Activated T-cell treated with anti-CD3 and anti-CD28 coated beads, Interleukin-2, amount 50 U/mL, for 24 hours (primary cell): ENCODE data around the gene MZB1.

Experiments used
- DNase-seq: peaks from one replicate; pipeline ENCODE4 v3.0.0-alpha.2; 2020
- H3K27ac Mint-ChIP-seq: 2 replicates; pipeline ENCODE4 v1.8.0; 2020; ENCODE audit warnings: mild to moderate bottlenecking, mixed read lengths
- H3K27me3 Mint-ChIP-seq: 2 replicates; pipeline ENCODE4 v1.8.0; 2020; ENCODE audit warnings: mixed read lengths
- H3K36me3 Mint-ChIP-seq: 2 replicates; pipeline ENCODE4 v1.8.0; 2020; ENCODE audit warnings: low read depth, mixed read lengths
- H3K4me1 Mint-ChIP-seq: 2 replicates; pipeline ENCODE4 v1.8.0; 2020; ENCODE audit warnings: low read depth, mixed read lengths
- H3K4me3 Mint-ChIP-seq: 2 replicates; pipeline ENCODE4 v1.8.0; 2020; ENCODE audit warnings: mild to moderate bottlenecking, moderate library complexity, mixed read lengths
- H3K9me3 Mint-ChIP-seq: 2 replicates; pipeline ENCODE4 v1.8.0; 2020; ENCODE audit warnings: mixed read lengths

Gene MZB1

GRCh38 chr5:139379626-139380449 is 9.9 kb downstream of the MZB1 start:
- Mint-ChIP-seq H3K36me3 (peaks cover 2% of the 10 kb centered on the region), H3K4me3 (no peak overlapping the region), H3K9me3 (no peaks in the 10 kb centered on the region), H3K4me1 (peaks cover 7% of the 10 kb centered on the region), H3K27ac (no peak overlapping the region), H3K27me3 (no peaks in the 10 kb centered on the region)
- DNase-seq: no peak

GRCh38 chr5:139378941-139379361 is 10.8 kb downstream of the MZB1 start:
- no peaks in the 10 kb centered on the region for H3K4me1 Mint-ChIP-seq

GRCh38 chr5:139378101-139378825 is 11.4 kb downstream of the MZB1 start:
- Mint-ChIP-seq H3K27me3 (no peaks in the 10 kb centered on the region), H3K27ac (no peak overlapping the region), H3K4me1 (no peaks in the 10 kb centered on the region), H3K9me3 (no peaks in the 10 kb centered on the region), H3K36me3 (peaks cover 8% of the 10 kb centered on the region), H3K4me3 (no peak overlapping the region)
- peak; percentile 22 for DNase-seq

More at GRCh38 chr5:139378941-139379361, 10.8 kb downstream of the MZB1 start:
- Mint-ChIP-seq H3K9me3 (no peaks in the 10 kb centered on the region), H3K36me3 (peaks cover 3% of the 10 kb centered on the region), H3K27me3 (no peaks in the 10 kb centered on the region), H3K4me3 (no peak overlapping the region), H3K27ac (no peak overlapping the region)
- DNase-seq: no peak

GRCh38 chr5:139377226-139377625 is 12.5 kb downstream of the MZB1 start:
- no peaks in the 10 kb centered on the region for H3K9me3 Mint-ChIP-seq
- no peaks in the 10 kb centered on the region for H3K27me3 Mint-ChIP-seq
- DNase-seq: peak; percentile 16
- no peak overlapping the region for H3K27ac Mint-ChIP-seq
- no peak overlapping the region for H3K4me3 Mint-ChIP-seq
- peaks cover under 1% of the 10 kb centered on the region for H3K4me1 Mint-ChIP-seq
- peaks cover 13% of the 10 kb centered on the region for H3K36me3 Mint-ChIP-seq

GRCh38 chr5:139376364-139376763 is 13.3 kb downstream of the MZB1 start:
- DNase-seq: no peak
- no peaks in the 10 kb centered on the region for H3K9me3 Mint-ChIP-seq
- peaks cover 9% of the 10 kb centered on the region for H3K4me1 Mint-ChIP-seq
- no peak overlapping the region for H3K4me3 Mint-ChIP-seq
- peaks cover 18% of the 10 kb centered on the region for H3K36me3 Mint-ChIP-seq
- no peaks in the 10 kb centered on the region for H3K27me3 Mint-ChIP-seq
- no peak overlapping the region for H3K27ac Mint-ChIP-seq

- no peaks in the 10 kb centered on the region for H3K27me3 Mint-ChIP-seq
- no peak overlapping the region for H3K27ac Mint-ChIP-seq
- H3K9me3 Mint-ChIP-seq: no peaks in the 10 kb centered on the region
- H3K4me1 Mint-ChIP-seq: peaks cover 12% of the 10 kb centered on the region
- H3K4me3 Mint-ChIP-seq: no peak overlapping the region
- DNase-seq: peak; percentile 12
- H3K36me3 Mint-ChIP-seq: peaks cover 24% of the 10 kb centered on the region
Observed at GRCh38 chr5:139374909-139375308, 14.8 kb downstream of the MZB1 start.

GRCh38 chr5:139371482-139372435 is 18.0 kb downstream of the MZB1 start:
- Mint-ChIP-seq H3K4me1 (peaks cover 12% of the 10 kb centered on the region), H3K36me3 (peaks cover 49% of the 10 kb centered on the region), H3K27me3 (no peaks in the 10 kb centered on the region), H3K4me3 (no peak overlapping the region), H3K9me3 (no peaks in the 10 kb centered on the region), H3K27ac (peak overlapping the region; percentile 31)
- no peak for DNase-seq

- H3K4me3 Mint-ChIP-seq: no peak overlapping the region
- no peak for DNase-seq
- H3K9me3 Mint-ChIP-seq: no peaks in the 10 kb centered on the region
- H3K36me3 Mint-ChIP-seq: peaks cover 69% of the 10 kb centered on the region
- peaks cover 14% of the 10 kb centered on the region for H3K4me1 Mint-ChIP-seq
- no peaks in the 10 kb centered on the region for H3K27me3 Mint-ChIP-seq
- peak overlapping the region; percentile 14 for H3K27ac Mint-ChIP-seq
Observed at GRCh38 chr5:139369181-139369580, 20.5 kb downstream of the MZB1 start.

GRCh38 chr5:139368613-139369012 is 21.1 kb downstream of the MZB1 start:
- no peak overlapping the region for H3K4me3 Mint-ChIP-seq
- no peak overlapping the region for H3K27ac Mint-ChIP-seq
- peaks cover 72% of the 10 kb centered on the region for H3K36me3 Mint-ChIP-seq

GRCh38 chr5:139364466-139364865 is 25.2 kb downstream of the MZB1 start:
- DNase-seq: no peak
- peaks cover 15% of the 10 kb centered on the region for H3K4me1 Mint-ChIP-seq
- peaks cover 61% of the 10 kb centered on the region for H3K36me3 Mint-ChIP-seq
- peak overlapping the region; percentile 53 for H3K27ac Mint-ChIP-seq
- no peaks in the 10 kb centered on the region for H3K27me3 Mint-ChIP-seq
- no peaks in the 10 kb centered on the region for H3K9me3 Mint-ChIP-seq
- no peak overlapping the region for H3K4me3 Mint-ChIP-seq

More at GRCh38 chr5:139368613-139369012, 21.1 kb downstream of the MZB1 start:
- Mint-ChIP-seq H3K9me3 (no peaks in the 10 kb centered on the region), H3K27me3 (no peaks in the 10 kb centered on the region), H3K4me1 (peaks cover 19% of the 10 kb centered on the region)
- DNase-seq: no peak

GRCh38 chr5:139363937-139364336 is 25.8 kb downstream of the MZB1 start:
- Mint-ChIP-seq H3K9me3 (no peaks in the 10 kb centered on the region), H3K4me3 (no peak overlapping the region), H3K27ac (peak overlapping the region; percentile 53), H3K36me3 (peaks cover 57% of the 10 kb centered on the region), H3K27me3 (no peaks in the 10 kb centered on the region), H3K4me1 (peaks cover 15% of the 10 kb centered on the region)
- DNase-seq: no peak

- Mint-ChIP-seq H3K9me3 (no peaks in the 10 kb centered on the region), H3K27me3 (no peaks in the 10 kb centered on the region), H3K36me3 (peaks cover 56% of the 10 kb centered on the region), H3K27ac (peak overlapping the region; percentile 67), H3K4me1 (peaks cover 26% of the 10 kb centered on the region), H3K4me3 (no peak overlapping the region)
- no peak for DNase-seq
Observed at GRCh38 chr5:139361835-139362429, 27.8 kb downstream of the MZB1 start.

GRCh38 chr5:139360384-139360783 is 29.3 kb downstream of the MZB1 start:
- no peak for DNase-seq
- Mint-ChIP-seq H3K4me3 (no peak overlapping the region), H3K27ac (no peak overlapping the region), H3K9me3 (no peaks in the 10 kb centered on the region), H3K36me3 (peaks cover 41% of the 10 kb centered on the region), H3K27me3 (no peaks in the 10 kb centered on the region), H3K4me1 (peaks cover 31% of the 10 kb centered on the region)

GRCh38 chr5:139358064-139358463 is 31.6 kb downstream of the MZB1 start:
- peaks cover 33% of the 10 kb centered on the region for H3K36me3 Mint-ChIP-seq
- H3K4me1 Mint-ChIP-seq: peaks cover 31% of the 10 kb centered on the region
- no peaks in the 10 kb centered on the region for H3K9me3 Mint-ChIP-seq
- H3K4me3 Mint-ChIP-seq: no peak overlapping the region
- no peak overlapping the region for H3K27ac Mint-ChIP-seq
- no peak for DNase-seq
- no peaks in the 10 kb centered on the region for H3K27me3 Mint-ChIP-seq
